ENCODE measurements around the gene TPBG. TPM values are rescaled to one million over a fixed set of nuclear protein-coding genes. Genes with fewer than 3 reads are reported as not detected.

The TPBG gene
- total RNA-seq, 1 experiment from 2014 or later, result 46.5 TPM

DNA sequence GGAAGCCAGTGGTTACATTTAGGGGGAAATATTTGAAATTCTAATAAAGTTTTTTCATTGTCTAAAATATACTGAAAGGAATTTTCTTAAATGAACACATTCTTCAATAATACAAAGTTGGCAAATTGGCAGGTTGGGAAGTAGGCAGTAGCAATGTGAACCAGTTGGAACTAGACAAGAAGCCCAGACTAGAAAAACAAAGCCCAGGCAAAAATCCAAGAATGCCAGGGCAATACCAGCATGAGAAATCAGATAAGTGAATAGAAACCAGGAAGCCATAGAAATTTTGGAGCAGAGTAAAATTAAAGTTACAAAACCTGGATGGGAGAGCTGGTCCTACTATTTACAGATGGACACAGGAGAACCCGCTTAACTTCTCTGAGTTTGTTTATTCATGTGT, 52.2 kb downstream of the TPBG start:
- H3K4me1 Mint-ChIP-seq (ENCODE audit: low read depth, unreplicated experiment), result peaks cover 10% of the 10 kb centered on the region
- CTCF ChIA-PET, result no interaction called here
- no peaks in the 10 kb centered on the region for H3K36me3 Mint-ChIP-seq (ENCODE audit: insufficient read depth, unreplicated experiment)
- H3K4me3 Mint-ChIP-seq (ENCODE audit: low read depth, unreplicated experiment), result no peak overlapping the region
- no peak overlapping the region for H3K27ac Mint-ChIP-seq (ENCODE audit: unreplicated experiment)
- no TSS peak for BruUV-seq (replicated peaks)
- DNase-seq, result no peak
- intact Hi-C loops (cut with micrococcal nuclease; ENCODE audit: unreplicated experiment), result no loop called here
- H3K27me3 Mint-ChIP-seq (ENCODE audit: unreplicated experiment), result no peaks in the 10 kb centered on the region
- no peak for TF ChIP-seq CTCF (IDR thresholded peaks at IDR 0.05; ENCODE audit: unreplicated experiment)
- H3K9me3 Mint-ChIP-seq (ENCODE audit: low read depth, unreplicated experiment), result no peaks in the 10 kb centered on the region

GRCh38 chr6:82416346-82416745, 52.7 kb downstream of the TPBG start:
- no peak overlapping the region for H3K4me3 Mint-ChIP-seq (ENCODE audit: low read depth, unreplicated experiment)
- no peak for TF ChIP-seq CTCF (IDR thresholded peaks at IDR 0.05; ENCODE audit: unreplicated experiment)
- H3K9me3 Mint-ChIP-seq (ENCODE audit: low read depth, unreplicated experiment), result no peaks in the 10 kb centered on the region
- intact Hi-C loops (cut with micrococcal nuclease; ENCODE audit: unreplicated experiment), result no loop called here
- peaks cover 10% of the 10 kb centered on the region for H3K4me1 Mint-ChIP-seq (ENCODE audit: low read depth, unreplicated experiment)
- no peak for DNase-seq
- CTCF ChIA-PET, result no interaction called here
- H3K27me3 Mint-ChIP-seq (ENCODE audit: unreplicated experiment), result no peaks in the 10 kb centered on the region
- no TSS peak for BruUV-seq (replicated peaks)
- H3K27ac Mint-ChIP-seq (ENCODE audit: unreplicated experiment), result no peak overlapping the region
- H3K36me3 Mint-ChIP-seq (ENCODE audit: insufficient read depth, unreplicated experiment), result no peaks in the 10 kb centered on the region

Other genes starting within 250 kb of the TPBG start
- gene IBTK, start 116.1 kb upstream of the TPBG start, total RNA-seq (2022), result 48.3 and 54.9 TPM in 2 replicates